Measurements from ENCODE around the gene APOC1.
"Not testable (repeated sequence)": the region's sequence is repeated elsewhere in the genome, so short reads cannot be mapped to it uniquely, and the experiment has no call there.

The APOC1 gene

GRCh38 chr19:44914433-44915206 is at the start of gene APOC1:
TSS of gene APOC1 (plus strand) at chr19:44914608. CDS start at chr19:44914892, 284 bp downstream.
- peak; percentile 83 for DNase-seq

- no peak for DNase-seq
These were observed 49.1 kb upstream of the APOC1 start for GRCh38 chr19:44865196-44865767.

- no peak for DNase-seq
These were observed 47.7 kb upstream of the APOC1 start for GRCh38 chr19:44866664-44867063.

GRCh38 chr19:44867578-44867977 is 46.8 kb upstream of the APOC1 start:
- DNase-seq: no peak

- DNase-seq: no peak
These were observed 44.5 kb upstream of the APOC1 start for GRCh38 chr19:44869733-44870470.

- no peak for DNase-seq
These were observed 42.6 kb upstream of the APOC1 start for GRCh38 chr19:44871809-44872208.

- DNase-seq: no peak
These were observed 41.7 kb upstream of the APOC1 start for GRCh38 chr19:44872661-44873060.

GRCh38 chr19:44874317-44874716 is 40.1 kb upstream of the APOC1 start:
- DNase-seq: no peak

GRCh38 chr19:44875666-44876451 is 38.5 kb upstream of the APOC1 start:
- no peak for DNase-seq

GRCh38 chr19:44876930-44877535 is 37.4 kb upstream of the APOC1 start:
- DNase-seq: no peak

- no peak for DNase-seq
These were observed 36.1 kb upstream of the APOC1 start for GRCh38 chr19:44878120-44878865.

GRCh38 chr19:44879309-44880065 is 34.9 kb upstream of the APOC1 start:
- no peak for DNase-seq

GRCh38 chr19:44882063-44882462 is 32.3 kb upstream of the APOC1 start:
- no peak for DNase-seq

GRCh38 chr19:44882619-44883397 is 31.6 kb upstream of the APOC1 start:
- DNase-seq: not testable (repeated sequence)

- no peak for DNase-seq
These were observed 30.5 kb upstream of the APOC1 start for GRCh38 chr19:44883922-44884321.

GRCh38 chr19:44884566-44884965 is 29.8 kb upstream of the APOC1 start:
- DNase-seq: no peak

- DNase-seq: no peak
These were observed 28.3 kb upstream of the APOC1 start for GRCh38 chr19:44886141-44886540.

- DNase-seq: no peak
These were observed 26.8 kb upstream of the APOC1 start for GRCh38 chr19:44887648-44888047.

- DNase-seq: not testable (repeated sequence)
These were observed 26.1 kb upstream of the APOC1 start for GRCh38 chr19:44888335-44888734.

GRCh38 chr19:44889830-44890365 is 24.5 kb upstream of the APOC1 start:
- DNase-seq: no peak

All from CD4-positive, alpha-beta T cell treated with Interleukin-6 for 4 hours (primary cell).